Osteocyte (in vitro differentiated cells): ENCODE results near the gene NUCKS1. TPM values are rescaled to one million over a fixed set of nuclear protein-coding genes. Genes with fewer than 3 reads are reported as not detected.

Experiments used
- DNase-seq: peaks from one replicate; pipeline ENCODE4 v3.0.0; 2021; ENCODE audit warnings: mixed read lengths; ENCODE audit not compliant: unreplicated experiment; ENCODE audit errors: extremely low spot score
- H3K27ac Mint-ChIP-seq: one replicate; pipeline ENCODE4 v1.8.0; 2021; ENCODE audit warnings: mild to moderate bottlenecking, mixed read lengths; ENCODE audit not compliant: unreplicated experiment
- H3K27me3 Mint-ChIP-seq: one replicate; pipeline ENCODE4 v1.8.0; 2021; ENCODE audit warnings: mixed read lengths; ENCODE audit not compliant: unreplicated experiment
- H3K36me3 Mint-ChIP-seq: one replicate; pipeline ENCODE4 v1.8.0; 2021; ENCODE audit warnings: mixed read lengths; ENCODE audit not compliant: unreplicated experiment
- H3K4me1 Mint-ChIP-seq: one replicate; pipeline ENCODE4 v1.8.0; 2021; ENCODE audit warnings: mixed read lengths; ENCODE audit not compliant: unreplicated experiment
- H3K4me3 Mint-ChIP-seq: one replicate; pipeline ENCODE4 v1.8.0; 2021; ENCODE audit warnings: mild to moderate bottlenecking, moderate library complexity, mixed read lengths; ENCODE audit not compliant: unreplicated experiment
- H3K9me3 Mint-ChIP-seq: one replicate; pipeline ENCODE4 v1.8.0; 2021; ENCODE audit warnings: mixed read lengths; ENCODE audit not compliant: unreplicated experiment
- CTCF ChIP-seq: fragments of 200-600 bp; sonication (generic); IDR thresholded peaks from 2 replicates; pipeline ENCODE4 v1.5.0; 2021; ENCODE audit warnings: antibody characterized with exemption, mild to moderate bottlenecking, moderate library complexity
- total RNA-seq: library from RNA; stranded (reverse); gene quantifications from 2 replicates; pipeline ENCODE4 v1.2.1, GENCODE V29; 2021

NUCKS1 gene
- total RNA-seq, 1 donor from 2014 or later = 215 TPM

- peaks cover 21% of the 10 kb centered on the region for H3K4me1 Mint-ChIP-seq
- peaks cover 5% of the 10 kb centered on the region for H3K36me3 Mint-ChIP-seq
- peak overlapping the region; percentile 42 for H3K27ac Mint-ChIP-seq
- DNase-seq = no peak
- no peak for TF ChIP-seq CTCF
- no peak overlapping the region for H3K4me3 Mint-ChIP-seq
- H3K9me3 Mint-ChIP-seq = no peaks in the 10 kb centered on the region
- no peaks in the 10 kb centered on the region for H3K27me3 Mint-ChIP-seq
Observed at GRCh38 chr1:205701420-205701819, 48.6 kb downstream of the NUCKS1 start.

GRCh38 chr1:205700865-205701401 lies 49.0 kb downstream of the NUCKS1 start:
- Mint-ChIP-seq H3K9me3 (no peaks in the 10 kb centered on the region), H3K27me3 (no peaks in the 10 kb centered on the region), H3K4me1 (peaks cover 21% of the 10 kb centered on the region), H3K27ac (peak overlapping the region; percentile 42), H3K36me3 (peaks cover 5% of the 10 kb centered on the region), H3K4me3 (no peak overlapping the region)
- peak; percentile 76 for DNase-seq
- TF ChIP-seq CTCF = no peak

GRCh38 chr1:205699416-205699815 lies 50.6 kb downstream of the NUCKS1 start:
- Mint-ChIP-seq H3K9me3 (no peaks in the 10 kb centered on the region), H3K27ac (no peak overlapping the region), H3K27me3 (no peaks in the 10 kb centered on the region), H3K4me1 (peaks cover 21% of the 10 kb centered on the region), H3K4me3 (no peak overlapping the region), H3K36me3 (peaks cover 2% of the 10 kb centered on the region)
- no peak for TF ChIP-seq CTCF
- DNase-seq = no peak

- H3K9me3 Mint-ChIP-seq = no peaks in the 10 kb centered on the region
- H3K36me3 Mint-ChIP-seq = peaks cover 2% of the 10 kb centered on the region
- H3K27me3 Mint-ChIP-seq = no peaks in the 10 kb centered on the region
- DNase-seq = peak; percentile 63
- no peak for TF ChIP-seq CTCF
- H3K4me1 Mint-ChIP-seq = peaks cover 21% of the 10 kb centered on the region
- H3K27ac Mint-ChIP-seq = no peak overlapping the region
- no peak overlapping the region for H3K4me3 Mint-ChIP-seq
Observed at GRCh38 chr1:205698921-205699320, 51.1 kb downstream of the NUCKS1 start.

GRCh38 chr1:205693421-205693991 lies 56.5 kb downstream of the NUCKS1 start:
- H3K36me3 Mint-ChIP-seq = no peaks in the 10 kb centered on the region
- no peak overlapping the region for H3K4me3 Mint-ChIP-seq
- no peaks in the 10 kb centered on the region for H3K4me1 Mint-ChIP-seq
- no peak for TF ChIP-seq CTCF
- no peak overlapping the region for H3K27ac Mint-ChIP-seq
- no peaks in the 10 kb centered on the region for H3K9me3 Mint-ChIP-seq
- H3K27me3 Mint-ChIP-seq = peaks cover 4% of the 10 kb centered on the region
- DNase-seq = no peak
